ENCODE data around the gene POT1. TPM values are rescaled to one million over a fixed set of nuclear protein-coding genes. Genes with fewer than 3 reads are reported as not detected.

Gene POT1
- total and polyA plus RNA-seq, 2 of the 13 experiments (the other 11 are each of a cell fraction or from before 2014, with no cell fraction given): 21.7 to 23.4 TPM

DNA sequence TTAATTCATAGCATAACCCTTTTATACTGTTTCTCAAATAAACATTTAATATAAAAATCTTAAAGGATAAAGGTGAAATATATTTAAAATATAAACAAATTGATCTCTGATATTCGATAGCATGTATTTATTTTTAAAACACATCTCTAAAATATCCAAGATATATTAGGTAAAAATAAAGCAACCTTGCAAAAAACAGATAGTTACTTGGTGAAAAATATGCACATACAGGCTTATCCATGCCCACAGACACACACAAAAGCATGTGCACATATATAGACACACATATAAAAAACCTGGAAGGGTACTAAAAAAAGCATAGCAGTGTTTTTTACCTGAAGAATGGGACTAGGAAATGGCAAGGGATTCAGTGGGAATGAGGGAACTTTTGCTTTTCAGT is 19.8 kb downstream of the POT1 start:
- H3K9me3 ChIP-seq (ENCODE audit: low read length): no peaks in the 10 kb centered on the region
- no peak overlapping the region for H2AFZ ChIP-seq (ENCODE audit: low read length)
- WGBS (ENCODE audit: low lambda C conversion rate): 43% methylated on average over 1 of the region's 1 CpG
- intact Hi-C loops (cut with micrococcal nuclease; ENCODE audit: unreplicated experiment) (no loop called here), in situ Hi-C loops (cut with HindIII; ENCODE audit: extremely low pct_ligation_motif_present, low pct_unique_long_range_greater_than_20kb) (no loop called here)
- no peak for ATAC-seq
- FAIRE-seq: no peak
- no peak overlapping the region for H3K27ac ChIP-seq (ENCODE audit: extremely low read length, insufficient read depth, low read length)
- TF ChIP-seq ZNF720 (CRISPR knock-in tag; IDR thresholded peaks at IDR 0.05) (no peak), MAFK (conservative IDR thresholded peaks at IDR 0.05 in 1 of 2, IDR thresholded peaks at IDR 0.05 in 1 of 2; ENCODE audit: low read length in 2 of 2) (peak; percentile 18 to 57; a peak in 2 of 4 replicates), ZNF747 (CRISPR knock-in tag; IDR thresholded peaks at IDR 0.05; ENCODE audit: borderline replicate concordance) (no peak), ZFP36L2 (CRISPR knock-in tag; IDR thresholded peaks at IDR 0.05) (no peak), MAFF (IDR thresholded peaks at IDR 0.05; ENCODE audit: low read depth, low read length) (peak; percentile 62)
- TF ChIP-seq, protein P1, sequence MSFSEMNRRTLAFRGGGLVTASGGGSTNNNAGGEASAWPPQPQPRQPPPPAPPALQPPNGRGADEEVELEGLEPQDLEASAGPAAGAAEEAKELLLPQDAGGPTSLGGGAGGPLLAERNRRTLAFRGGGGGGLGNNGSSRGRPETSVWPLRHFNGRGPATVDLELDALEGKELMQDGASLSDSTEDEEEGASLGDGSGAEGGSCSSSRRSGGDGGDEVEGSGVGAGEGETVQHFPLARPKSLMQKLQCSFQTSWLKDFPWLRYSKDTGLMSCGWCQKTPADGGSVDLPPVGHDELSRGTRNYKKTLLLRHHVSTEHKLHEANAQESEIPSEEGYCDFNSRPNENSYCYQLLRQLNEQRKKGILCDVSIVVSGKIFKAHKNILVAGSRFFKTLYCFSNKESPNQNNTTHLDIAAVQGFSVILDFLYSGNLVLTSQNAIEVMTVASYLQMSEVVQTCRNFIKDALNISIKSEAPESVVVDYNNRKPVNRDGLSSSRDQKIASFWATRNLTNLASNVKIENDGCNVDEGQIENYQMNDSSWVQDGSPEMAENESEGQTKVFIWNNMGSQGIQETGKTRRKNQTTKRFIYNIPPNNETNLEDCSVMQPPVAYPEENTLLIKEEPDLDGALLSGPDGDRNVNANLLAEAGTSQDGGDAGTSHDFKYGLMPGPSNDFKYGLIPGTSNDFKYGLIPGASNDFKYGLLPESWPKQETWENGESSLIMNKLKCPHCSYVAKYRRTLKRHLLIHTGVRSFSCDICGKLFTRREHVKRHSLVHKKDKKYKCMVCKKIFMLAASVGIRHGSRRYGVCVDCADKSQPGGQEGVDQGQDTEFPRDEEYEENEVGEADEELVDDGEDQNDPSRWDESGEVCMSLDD (CRISPR knock-in tag; IDR thresholded peaks at IDR 0.05; ENCODE audit: borderline replicate concordance): no peak
- no peaks in the 10 kb centered on the region for H4K20me1 ChIP-seq (ENCODE audit: insufficient read depth, low read length)
- H3K27me3 ChIP-seq (ENCODE audit: control insufficient read depth in 1 of 2, insufficient read depth in 2 of 2, low read length in 2 of 2): no peaks in the 10 kb centered on the region
- H3K4me1 ChIP-seq (ENCODE audit: insufficient read depth, low read length): no peaks in the 10 kb centered on the region
- no TSS peak for BruUV-seq (replicated peaks)
- no peaks in the 10 kb centered on the region for H3K79me2 ChIP-seq (ENCODE audit: insufficient read depth, low read length)
- no peaks in the 10 kb centered on the region for H3K36me3 ChIP-seq (replicated peaks in 1 of 2; ENCODE audit: control insufficient read depth in 1 of 2, insufficient read depth in 2 of 2, low read length in 2 of 2)
- DNase-seq (ENCODE audit: low spot score): no peak
- H3K4me3 ChIP-seq (replicated peaks in 1 of 3; ENCODE audit: insufficient read depth in 1 of 3, low read depth in 2 of 3, low read length in 3 of 3): no peak overlapping the region
- POLR2A ChIA-PET: no interaction called here
- CTCF ChIA-PET (ENCODE audit: low intra/inter-chr PET ratio, low total read pairs): no interaction called here
- H3K4me2 ChIP-seq (ENCODE audit: low read depth, low read length): no peak overlapping the region
- no peak overlapping the region for H3K9ac ChIP-seq (ENCODE audit: insufficient read depth, low read depth, low read length)

DNA sequence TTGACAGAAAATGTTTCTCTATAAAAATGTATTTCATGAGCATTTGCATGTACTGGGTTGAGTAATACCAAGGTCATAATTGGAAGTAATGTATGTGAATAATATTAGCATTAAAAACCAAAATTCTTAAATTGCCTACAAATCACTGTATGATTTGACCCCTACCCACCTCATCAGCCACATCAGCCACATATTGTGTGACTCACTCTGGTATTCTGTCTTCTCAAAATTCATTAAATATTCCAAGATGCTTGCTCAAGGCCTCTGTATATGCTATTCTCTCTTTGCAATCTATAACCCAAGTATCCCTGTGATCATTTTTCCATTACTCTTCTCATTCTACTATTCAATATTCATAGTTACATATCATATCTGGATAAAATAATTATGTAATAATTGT is 21.4 kb downstream of the POT1 start:
- ChIA-PET CTCF (ENCODE audit: low intra/inter-chr PET ratio, low total read pairs) (no interaction called here), POLR2A (no interaction called here)
- Histone ChIP-seq H3K4me1 (ENCODE audit: insufficient read depth, low read length) (no peaks in the 10 kb centered on the region), H4K20me1 (ENCODE audit: insufficient read depth, low read length) (no peaks in the 10 kb centered on the region), H3K27me3 (ENCODE audit: control insufficient read depth in 1 of 2, insufficient read depth in 2 of 2, low read length in 2 of 2) (no peaks in the 10 kb centered on the region), H3K27ac (ENCODE audit: extremely low read length, insufficient read depth, low read length) (no peak overlapping the region), H3K9me3 (ENCODE audit: low read length) (no peaks in the 10 kb centered on the region), H3K9ac (ENCODE audit: insufficient read depth, low read depth, low read length) (no peak overlapping the region), H3K4me2 (ENCODE audit: low read depth, low read length) (no peak overlapping the region), H3K4me3 (replicated peaks in 1 of 3; ENCODE audit: insufficient read depth in 1 of 3, low read depth in 2 of 3, low read length in 3 of 3) (no peak overlapping the region), H3K36me3 (replicated peaks in 1 of 2; ENCODE audit: control insufficient read depth in 1 of 2, insufficient read depth in 2 of 2, low read length in 2 of 2) (no peaks in the 10 kb centered on the region), H2AFZ (ENCODE audit: low read length) (no peak overlapping the region), H3K79me2 (ENCODE audit: insufficient read depth, low read length) (no peaks in the 10 kb centered on the region)
- BruUV-seq (replicated peaks): no TSS peak
- FAIRE-seq (no peak), DNase-seq (ENCODE audit: low spot score) (no peak), ATAC-seq (no peak)
- intact Hi-C loops (cut with micrococcal nuclease; ENCODE audit: unreplicated experiment): no loop called here
- in situ Hi-C loops (cut with HindIII; ENCODE audit: extremely low pct_ligation_motif_present, low pct_unique_long_range_greater_than_20kb): no loop called here
- TF ChIP-seq JUN (CRISPR knock-in tag; IDR thresholded peaks at IDR 0.05) (no peak), POGZ (CRISPR knock-in tag; IDR thresholded peaks at IDR 0.05) (no peak), ATRX (CRISPR knock-in tag; IDR thresholded peaks at IDR 0.05; ENCODE audit: borderline replicate concordance) (no peak), MIER3 (CRISPR knock-in tag; IDR thresholded peaks at IDR 0.05; ENCODE audit: borderline replicate concordance) (no peak), SOX5 (CRISPR knock-in tag; IDR thresholded peaks at IDR 0.05; ENCODE audit: borderline replicate concordance) (no peak), ZNF614 (CRISPR knock-in tag; IDR thresholded peaks at IDR 0.05; ENCODE audit: borderline replicate concordance) (no peak)
- TF ChIP-seq, protein P2, sequence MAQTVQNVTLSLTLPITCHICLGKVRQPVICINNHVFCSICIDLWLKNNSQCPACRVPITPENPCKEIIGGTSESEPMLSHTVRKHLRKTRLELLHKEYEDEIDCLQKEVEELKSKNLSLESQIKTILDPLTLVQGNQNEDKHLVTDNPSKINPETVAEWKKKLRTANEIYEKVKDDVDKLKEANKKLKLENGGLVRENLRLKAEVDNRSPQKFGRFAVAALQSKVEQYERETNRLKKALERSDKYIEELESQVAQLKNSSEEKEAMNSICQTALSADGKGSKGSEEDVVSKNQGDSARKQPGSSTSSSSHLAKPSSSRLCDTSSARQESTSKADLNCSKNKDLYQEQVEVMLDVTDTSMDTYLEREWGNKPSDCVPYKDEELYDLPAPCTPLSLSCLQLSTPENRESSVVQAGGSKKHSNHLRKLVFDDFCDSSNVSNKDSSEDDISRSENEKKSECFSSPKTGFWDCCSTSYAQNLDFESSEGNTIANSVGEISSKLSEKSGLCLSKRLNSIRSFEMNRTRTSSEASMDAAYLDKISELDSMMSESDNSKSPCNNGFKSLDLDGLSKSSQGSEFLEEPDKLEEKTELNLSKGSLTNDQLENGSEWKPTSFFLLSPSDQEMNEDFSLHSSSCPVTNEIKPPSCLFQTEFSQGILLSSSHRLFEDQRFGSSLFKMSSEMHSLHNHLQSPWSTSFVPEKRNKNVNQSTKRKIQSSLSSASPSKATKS (CRISPR knock-in tag; IDR thresholded peaks at IDR 0.05): no peak
- TF ChIP-seq, protein P3, sequence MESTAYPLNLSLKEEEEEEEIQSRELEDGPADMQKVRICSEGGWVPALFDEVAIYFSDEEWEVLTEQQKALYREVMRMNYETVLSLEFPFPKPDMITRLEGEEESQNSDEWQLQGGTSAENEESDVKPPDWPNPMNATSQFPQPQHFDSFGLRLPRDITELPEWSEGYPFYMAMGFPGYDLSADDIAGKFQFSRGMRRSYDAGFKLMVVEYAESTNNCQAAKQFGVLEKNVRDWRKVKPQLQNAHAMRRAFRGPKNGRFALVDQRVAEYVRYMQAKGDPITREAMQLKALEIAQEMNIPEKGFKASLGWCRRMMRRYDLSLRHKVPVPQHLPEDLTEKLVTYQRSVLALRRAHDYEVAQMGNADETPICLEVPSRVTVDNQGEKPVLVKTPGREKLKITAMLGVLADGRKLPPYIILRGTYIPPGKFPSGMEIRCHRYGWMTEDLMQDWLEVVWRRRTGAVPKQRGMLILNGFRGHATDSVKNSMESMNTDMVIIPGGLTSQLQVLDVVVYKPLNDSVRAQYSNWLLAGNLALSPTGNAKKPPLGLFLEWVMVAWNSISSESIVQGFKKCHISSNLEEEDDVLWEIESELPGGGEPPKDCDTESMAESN (CRISPR knock-in tag; conservative IDR thresholded peaks at IDR 0.05): no peak

All from HepG2 (cell line).